DOHH2 (cell line): Measurements from ENCODE around the gene SRPK2.

Experiments used
- H3F3A ChIP-seq: fragments of 200-600 bp; sonication (generic), shearing (Covaris generic); 2 replicates; pipeline ENCODE4 v1.6.0; 2016; ENCODE audit warnings: antibody characterized with exemption, mild to moderate bottlenecking; ENCODE audit not compliant: control insufficient read depth, insufficient read depth
- H3K27ac ChIP-seq: fragments of 200-600 bp; sonication (generic); 2 replicates; pipeline ENCODE4 v1.5.1; 2014; ENCODE audit warnings: low read depth, mild to moderate bottlenecking, low read length, moderate library complexity
- H3K27me3 ChIP-seq: fragments of 200-600 bp; sonication (generic); 2 replicates; pipeline ENCODE4 v1.6.1; 2014; ENCODE audit warnings: mild to moderate bottlenecking, low read length, mixed read lengths; ENCODE audit not compliant: control insufficient read depth
- H3K36me3 ChIP-seq: fragments of 200-600 bp; sonication (generic); 2 replicates; pipeline ENCODE4 v1.6.1; 2014; ENCODE audit warnings: mild to moderate bottlenecking, low read length, moderate library complexity, mixed read lengths; ENCODE audit not compliant: control insufficient read depth
- H3K4me1 ChIP-seq: fragments of 200-600 bp; sonication (generic); 2 replicates; pipeline ENCODE4 v1.6.1; 2014; ENCODE audit warnings: mild to moderate bottlenecking, low read length, mixed read lengths; ENCODE audit not compliant: control insufficient read depth
- H3K4me2 ChIP-seq: fragments of 200-600 bp; sonication (generic); 2 replicates; pipeline ENCODE4 v1.6.0; 2014; ENCODE audit warnings: mild to moderate bottlenecking, low read length, moderate library complexity
- H3K4me3 ChIP-seq: fragments of 200-600 bp; sonication (generic); 2 replicates; pipeline ENCODE4 v1.5.1; 2014; ENCODE audit warnings: mild to moderate bottlenecking, low read length, mixed read lengths
- H3K79me2 ChIP-seq: fragments of 200-600 bp; sonication (generic); 2 replicates; pipeline ENCODE4 v1.6.1; 2014; ENCODE audit warnings: mild to moderate bottlenecking, low read length, mixed read lengths; ENCODE audit not compliant: control insufficient read depth
- H3K9me2 ChIP-seq: fragments of 200-600 bp; sonication (generic); replicated peaks from 2 replicates; pipeline ENCODE4 v1.6.1; 2014; ENCODE audit warnings: mild to moderate bottlenecking, low read length, mixed read lengths; ENCODE audit not compliant: control insufficient read depth
- H3K9me3 ChIP-seq: fragments of 200-600 bp; sonication (generic); 2 replicates; pipeline ENCODE4 v1.6.1; 2014; ENCODE audit warnings: antibody characterized with exemption, low read length, mixed read lengths; ENCODE audit not compliant: control insufficient read depth, insufficient read depth
- H4K20me1 ChIP-seq: fragments of 200-600 bp; sonication (generic); 2 replicates; pipeline ENCODE4 v1.6.0; 2014; ENCODE audit warnings: low read depth, mild to moderate bottlenecking, antibody characterized with exemption, low read length, moderate library complexity; ENCODE audit not compliant: control insufficient read depth, insufficient read depth
- CTCF ChIP-seq: fragments of 200-600 bp; sonication (generic); IDR thresholded peaks from one replicate; pipeline ENCODE4 v1.5.1; 2014; ENCODE audit warnings: antibody characterized with exemption, mild to moderate bottlenecking, low read depth, low read length; ENCODE audit not compliant: poor library complexity, severe bottlenecking
- EZH2phosphoT487 ChIP-seq: fragments of 200-600 bp; sonication (generic); IDR thresholded peaks from 2 replicates; pipeline ENCODE4 v1.6.1; 2017; ENCODE audit warnings: borderline replicate concordance, mild to moderate bottlenecking, antibody characterized with exemption, low read length, moderate library complexity, mixed read lengths

Gene SRPK2

DNA sequence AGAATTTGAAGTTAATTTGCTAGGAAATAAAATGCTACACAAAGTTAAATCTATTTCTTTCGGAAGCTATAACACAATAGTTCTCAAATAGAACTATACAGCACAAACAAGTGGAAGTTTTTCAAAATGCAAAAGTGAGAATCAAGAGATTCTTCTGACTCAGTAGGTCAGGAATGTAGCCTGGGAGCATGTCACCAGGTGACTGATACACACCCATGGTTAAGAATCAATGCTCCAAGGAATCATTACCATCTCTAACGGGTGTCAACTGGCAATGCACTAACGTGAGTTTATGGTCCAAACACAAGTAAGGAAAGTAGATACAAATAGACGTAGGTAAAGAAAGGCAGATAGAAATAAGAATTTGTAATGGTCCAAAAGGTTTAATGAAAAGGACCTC is 170.5 kb downstream of the SRPK2 start:
- Histone ChIP-seq H3K4me3 (no peak overlapping the region), H3K27ac (no peak overlapping the region), H3K79me2 (peaks cover 25% of the 10 kb centered on the region), H3K27me3 (no peaks in the 10 kb centered on the region), H3F3A (no peaks in the 10 kb centered on the region), H3K4me2 (no peak overlapping the region), H3K4me1 (peaks cover 8% of the 10 kb centered on the region; the same call in 1 of the 2 replicates), H3K36me3 (no peaks in the 10 kb centered on the region), H3K9me3 (no peaks in the 10 kb centered on the region), H4K20me1 (0 out of 2 replicates have a peak, but pooled peaks cover 6% of the 10 kb centered on the region), H3K9me2 (no peaks in the 10 kb centered on the region)
- no peak for TF ChIP-seq CTCF
- no peak for TF ChIP-seq EZH2phosphoT487

DNA sequence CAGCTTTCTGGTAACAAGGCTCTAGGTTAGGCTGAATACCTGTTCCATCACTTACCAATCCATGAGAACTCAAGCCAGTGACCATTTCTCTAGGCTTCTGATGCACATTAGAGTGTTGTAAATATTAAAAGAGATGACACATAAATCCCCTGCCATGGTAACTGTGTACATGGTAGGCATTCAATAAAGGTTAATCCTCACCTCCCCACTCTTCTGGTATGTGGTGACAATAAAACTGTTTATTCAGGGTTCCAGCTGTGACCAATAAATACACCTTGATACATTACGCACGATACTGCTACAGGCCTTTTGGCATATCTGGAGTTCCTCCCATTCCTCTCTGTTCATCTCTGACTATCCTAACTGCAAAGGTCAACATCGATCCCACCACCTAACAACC is 171.9 kb downstream of the SRPK2 start:
- TF ChIP-seq EZH2phosphoT487 (no peak), CTCF (no peak)
- Histone ChIP-seq H3K4me3 (no peak overlapping the region), H3K79me2 (peaks cover 25% of the 10 kb centered on the region), H3K4me1 (peaks cover 8% of the 10 kb centered on the region; the same call in 1 of the 2 replicates), H3K27ac (no peak overlapping the region), H4K20me1 (0 out of 2 replicates have a peak, but pooled peaks cover 6% of the 10 kb centered on the region), H3F3A (no peaks in the 10 kb centered on the region), H3K4me2 (no peak overlapping the region), H3K9me2 (no peaks in the 10 kb centered on the region), H3K36me3 (no peaks in the 10 kb centered on the region), H3K9me3 (no peaks in the 10 kb centered on the region), H3K27me3 (no peaks in the 10 kb centered on the region)

DNA sequence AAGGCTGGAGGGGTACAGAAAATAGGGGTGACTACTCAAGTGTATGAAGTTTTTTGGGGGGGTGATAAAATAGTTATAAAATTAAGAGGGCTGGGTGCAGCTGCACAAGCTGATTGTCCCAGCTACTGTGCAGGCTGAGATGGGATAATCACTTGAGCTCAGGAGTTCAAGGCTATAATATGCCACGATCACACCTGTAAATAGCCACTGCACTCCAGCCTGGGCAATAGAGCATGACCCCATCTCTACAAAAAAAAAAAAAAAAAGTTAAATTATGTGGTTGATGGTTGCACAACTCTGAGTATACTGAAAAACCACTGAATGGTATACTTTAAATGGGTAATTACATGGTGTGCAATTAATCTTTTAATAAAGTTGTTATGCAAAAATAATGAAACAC is 172.9 kb downstream of the SRPK2 start:
- Histone ChIP-seq H3K4me2 (no peak overlapping the region), H3K27me3 (no peaks in the 10 kb centered on the region), H4K20me1 (0 out of 2 replicates have a peak, but pooled peaks cover 6% of the 10 kb centered on the region), H3K9me3 (no peaks in the 10 kb centered on the region), H3F3A (peaks cover 3% of the 10 kb centered on the region; the same call in 1 of the 2 replicates), H3K4me3 (no peak overlapping the region), H3K36me3 (no peaks in the 10 kb centered on the region), H3K27ac (no peak overlapping the region), H3K4me1 (peaks cover 15% of the 10 kb centered on the region), H3K79me2 (peaks cover 29% of the 10 kb centered on the region), H3K9me2 (no peaks in the 10 kb centered on the region)
- TF ChIP-seq CTCF: no peak
- TF ChIP-seq EZH2phosphoT487: no peak
